ENCODE data around the gene SFXN1. TPM values are rescaled to one million over a fixed set of nuclear protein-coding genes. Genes with fewer than 3 reads are reported as not detected.

The SFXN1 gene
- total and polyA plus RNA-seq, 9 of the 15 experiments (the other 6 are each of a cell fraction or from before 2014, with no cell fraction given): 31.8 to 261 (median 113) TPM

GRCh38 chr5:175524211-175524610 is 45.9 kb downstream of the SFXN1 start (continued):
- TF ChIP-seq REST (IDR thresholded peaks at IDR 0.05; ENCODE audit: borderline replicate concordance): no peak
- TF ChIP-seq REST (CRISPR knock-in tag; IDR thresholded peaks at IDR 0.05; ENCODE audit: low read depth): no peak
- no peak for TF ChIP-seq ZNF124 (CRISPR knock-in tag; IDR thresholded peaks at IDR 0.05)
- no peak for TF ChIP-seq LCOR (CRISPR knock-in tag; IDR thresholded peaks at IDR 0.05)
- TF ChIP-seq, protein P1, sequence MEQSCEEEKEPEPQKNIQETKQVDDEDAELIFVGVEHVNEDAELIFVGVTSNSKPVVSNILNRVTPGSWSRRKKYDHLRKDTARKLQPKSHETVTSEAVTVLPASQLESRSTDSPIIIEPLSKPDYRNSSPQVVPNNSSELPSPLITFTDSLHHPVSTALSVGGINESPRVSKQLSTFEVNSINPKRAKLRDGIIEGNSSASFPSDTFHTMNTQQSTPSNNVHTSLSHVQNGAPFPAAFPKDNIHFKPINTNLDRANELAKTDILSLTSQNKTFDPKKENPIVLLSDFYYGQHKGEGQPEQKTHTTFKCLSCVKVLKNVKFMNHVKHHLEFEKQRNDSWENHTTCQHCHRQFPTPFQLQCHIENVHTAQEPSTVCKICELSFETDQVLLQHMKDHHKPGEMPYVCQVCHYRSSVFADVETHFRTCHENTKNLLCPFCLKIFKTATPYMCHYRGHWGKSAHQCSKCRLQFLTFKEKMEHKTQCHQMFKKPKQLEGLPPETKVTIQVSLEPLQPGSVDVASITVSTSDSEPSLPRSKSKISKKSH (CRISPR knock-in tag; IDR thresholded peaks at IDR 0.05): no peak

Data from K562 (cell line).